GM19193 (cell line): Measurements from ENCODE around the gene MYOCD.

Experiments used
- POLR2A ChIP-seq: IDR thresholded peaks from 4 replicates; pipeline ENCODE4 v1.6.1; 2011; ENCODE audit not compliant: insufficient read depth, insufficient read length; ENCODE audit errors: extremely low read depth

Gene MYOCD

GRCh38 chr17:12637015-12637414 is 28.7 kb upstream of the MYOCD start:
- TF ChIP-seq POLR2A = no peak

GRCh38 chr17:12637745-12638651 is 27.7 kb upstream of the MYOCD start:
- TF ChIP-seq POLR2A = no peak

GRCh38 chr17:12640364-12640763 is 25.3 kb upstream of the MYOCD start:
- TF ChIP-seq POLR2A = no peak

GRCh38 chr17:12641084-12641483 is 24.6 kb upstream of the MYOCD start:
- no peak for TF ChIP-seq POLR2A

- TF ChIP-seq POLR2A = no peak
These were observed 23.7 kb upstream of the MYOCD start for GRCh38 chr17:12642034-12642433.

GRCh38 chr17:12643822-12644221 is 21.9 kb upstream of the MYOCD start:
- TF ChIP-seq POLR2A = no peak

GRCh38 chr17:12644623-12645022 is 21.1 kb upstream of the MYOCD start:
- no peak for TF ChIP-seq POLR2A

- TF ChIP-seq POLR2A = no peak
These were observed 18.8 kb upstream of the MYOCD start for GRCh38 chr17:12646761-12647422.

- no peak for TF ChIP-seq POLR2A
These were observed 17.2 kb upstream of the MYOCD start for GRCh38 chr17:12648498-12648897.

GRCh38 chr17:12655936-12656335 is 9.8 kb upstream of the MYOCD start:
- no peak for TF ChIP-seq POLR2A

- TF ChIP-seq POLR2A = no peak
These were observed 9.3 kb upstream of the MYOCD start for GRCh38 chr17:12656354-12656753.

- TF ChIP-seq POLR2A = no peak
These were observed 6.2 kb upstream of the MYOCD start for GRCh38 chr17:12659500-12659899.

- no peak for TF ChIP-seq POLR2A
These were observed 1.4 kb upstream of the MYOCD start for GRCh38 chr17:12664252-12664651.

- no peak for TF ChIP-seq POLR2A
These were observed 812 bp upstream of the MYOCD start for GRCh38 chr17:12664894-12665262.

GRCh38 chr17:12666718-12667117 is 1.0 kb downstream of the MYOCD start:
- TF ChIP-seq POLR2A = no peak
